Progenitor cell of endocrine pancreas (in vitro differentiated cells): ENCODE data around the gene PCDHGB7. TPM values are rescaled to one million over a fixed set of nuclear protein-coding genes. Genes with fewer than 3 reads are reported as not detected.

Experiments
- DNase-seq: peaks from one replicate; pipeline ENCODE4 v3.0.0; 2021; ENCODE audit warnings: low spot score; ENCODE audit not compliant: unreplicated experiment
- H3K27ac Mint-ChIP-seq: 2 replicates; pipeline ENCODE4 v1.8.0; 2021; ENCODE audit warnings: mild to moderate bottlenecking, moderate library complexity, mixed read lengths
- H3K27me3 Mint-ChIP-seq: 2 replicates; pipeline ENCODE4 v1.8.0; 2021; ENCODE audit warnings: mixed read lengths
- H3K36me3 Mint-ChIP-seq: 2 replicates; pipeline ENCODE4 v1.8.0; 2022; ENCODE audit warnings: mixed read lengths; ENCODE audit not compliant: insufficient read depth
- H3K4me1 Mint-ChIP-seq: 2 replicates; pipeline ENCODE4 v1.8.0; 2021; ENCODE audit warnings: low read depth, mixed read lengths
- H3K4me3 Mint-ChIP-seq: 2 replicates; pipeline ENCODE4 v1.8.0; 2021; ENCODE audit warnings: low read depth, mild to moderate bottlenecking, moderate library complexity, mixed read lengths
- H3K9me3 Mint-ChIP-seq: 2 replicates; pipeline ENCODE4 v1.8.0; 2021; ENCODE audit warnings: low read depth, mixed read lengths
- total RNA-seq: library from RNA; stranded (reverse); gene quantifications from 2 replicates; pipeline ENCODE4 v1.2.1, GENCODE V29; 2021
- TF ChIP-seq, protein P1 (sequence below): fragments of 200-600 bp; sonication (generic); IDR thresholded peaks from one replicate; pipeline ENCODE4 v1.5.0; 2021; ENCODE audit warnings: antibody characterized with exemption, mild to moderate bottlenecking; ENCODE audit not compliant: unreplicated experiment

The PCDHGB7 gene
- total RNA-seq, 1 donor from 2014 or later, result 6.0 TPM

- Mint-ChIP-seq H3K27ac (no peak overlapping the region), H3K4me3 (no peak overlapping the region), H3K4me1 (no peaks in the 10 kb centered on the region), H3K36me3 (peaks cover 36% of the 10 kb centered on the region), H3K27me3 (no peaks in the 10 kb centered on the region), H3K9me3 (peaks cover 34% of the 10 kb centered on the region)
- no peak for DNase-seq
- TF ChIP-seq, protein P1, sequence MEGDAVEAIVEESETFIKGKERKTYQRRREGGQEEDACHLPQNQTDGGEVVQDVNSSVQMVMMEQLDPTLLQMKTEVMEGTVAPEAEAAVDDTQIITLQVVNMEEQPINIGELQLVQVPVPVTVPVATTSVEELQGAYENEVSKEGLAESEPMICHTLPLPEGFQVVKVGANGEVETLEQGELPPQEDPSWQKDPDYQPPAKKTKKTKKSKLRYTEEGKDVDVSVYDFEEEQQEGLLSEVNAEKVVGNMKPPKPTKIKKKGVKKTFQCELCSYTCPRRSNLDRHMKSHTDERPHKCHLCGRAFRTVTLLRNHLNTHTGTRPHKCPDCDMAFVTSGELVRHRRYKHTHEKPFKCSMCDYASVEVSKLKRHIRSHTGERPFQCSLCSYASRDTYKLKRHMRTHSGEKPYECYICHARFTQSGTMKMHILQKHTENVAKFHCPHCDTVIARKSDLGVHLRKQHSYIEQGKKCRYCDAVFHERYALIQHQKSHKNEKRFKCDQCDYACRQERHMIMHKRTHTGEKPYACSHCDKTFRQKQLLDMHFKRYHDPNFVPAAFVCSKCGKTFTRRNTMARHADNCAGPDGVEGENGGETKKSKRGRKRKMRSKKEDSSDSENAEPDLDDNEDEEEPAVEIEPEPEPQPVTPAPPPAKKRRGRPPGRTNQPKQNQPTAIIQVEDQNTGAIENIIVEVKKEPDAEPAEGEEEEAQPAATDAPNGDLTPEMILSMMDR, result no peak
Measured at GRCh38 chr5:141440341-141440740, 22.9 kb downstream of the PCDHGB7 start.

DNA sequence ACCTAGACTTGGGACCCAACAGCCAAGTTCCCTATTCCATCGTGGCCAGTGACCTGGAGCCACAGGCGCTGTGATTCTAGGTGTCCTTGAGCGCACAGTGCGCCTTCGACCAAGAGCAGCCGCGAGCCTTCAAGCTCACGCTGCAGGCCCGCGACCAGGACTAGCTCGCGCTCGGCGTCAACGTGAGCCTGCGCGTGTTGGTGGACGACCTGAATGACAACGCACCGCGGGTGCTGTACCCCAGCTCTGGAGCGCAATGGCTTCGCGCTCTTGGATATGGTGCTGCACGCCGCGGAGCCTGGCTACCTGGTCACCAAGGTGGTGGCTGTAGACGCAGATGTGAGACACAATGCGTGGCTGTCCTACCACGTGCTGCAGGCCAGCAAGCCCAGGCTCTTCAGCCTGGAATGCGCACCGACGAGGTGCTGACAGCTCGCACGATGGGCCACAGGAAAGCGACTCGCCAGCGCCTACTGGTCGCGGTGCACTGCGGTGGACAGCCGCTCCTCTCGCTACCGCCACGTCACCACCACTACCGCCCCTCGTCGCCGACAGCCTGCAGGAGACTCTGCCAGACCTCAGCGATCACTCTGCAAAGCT lies 24.2 kb downstream of the PCDHGB7 start:
- Mint-ChIP-seq H3K9me3 (peaks cover 25% of the 10 kb centered on the region), H3K27ac (no peak overlapping the region), H3K4me1 (no peaks in the 10 kb centered on the region), H3K27me3 (no peaks in the 10 kb centered on the region), H3K4me3 (no peak overlapping the region), H3K36me3 (peaks cover 31% of the 10 kb centered on the region)
- DNase-seq, result no peak
- TF ChIP-seq, protein P1, result no peak

GRCh38 chr5:141465351-141465750 lies 47.9 kb downstream of the PCDHGB7 start:
- no peaks in the 10 kb centered on the region for H3K27me3 Mint-ChIP-seq
- H3K9me3 Mint-ChIP-seq, result no peaks in the 10 kb centered on the region
- H3K4me3 Mint-ChIP-seq, result no peak overlapping the region
- no peak overlapping the region for H3K27ac Mint-ChIP-seq
- H3K36me3 Mint-ChIP-seq, result no peaks in the 10 kb centered on the region
- no peak for DNase-seq
- H3K4me1 Mint-ChIP-seq, result no peaks in the 10 kb centered on the region
- TF ChIP-seq, protein P1, result no peak

Other genes starting within 250 kb of the PCDHGB7 start
- 0.93 and 1.1 TPM in 2 replicates for gene PCDHB7, start 245.0 kb upstream of the PCDHGB7 start, total RNA-seq
- gene PCDHB8, start 239.9 kb upstream of the PCDHGB7 start, total RNA-seq, result 2.0 and 2.8 TPM in 2 replicates
- gene PCDHB16, start 235.3 kb upstream of the PCDHGB7 start, total RNA-seq, result 11.9 and 14.3 TPM in 2 replicates
- gene PCDHB9, start 230.5 kb upstream of the PCDHGB7 start, total RNA-seq, result 7.5 and 8.0 TPM in 2 replicates
- gene PCDHB10, start 225.3 kb upstream of the PCDHGB7 start, total RNA-seq, result 5.5 and 7.2 TPM in 2 replicates
- gene PCDHB11, start 218.1 kb upstream of the PCDHGB7 start, total RNA-seq, result 4.7 and 5.9 TPM in 2 replicates
- 5.4 and 7.2 TPM in 2 replicates for gene PCDHB12, start 209.0 kb upstream of the PCDHGB7 start, total RNA-seq
- gene PCDHB13, start 203.8 kb upstream of the PCDHGB7 start, total RNA-seq, result 6.8 and 7.4 TPM in 2 replicates
- 7.9 and 8.0 TPM in 2 replicates for gene PCDHB14, start 194.3 kb upstream of the PCDHGB7 start, total RNA-seq
- gene PCDHB15, start 172.3 kb upstream of the PCDHGB7 start, total RNA-seq, result 8.3 and 9.5 TPM in 2 replicates
- gene SLC25A2, start 113.6 kb upstream of the PCDHGB7 start, total RNA-seq, result 1.1 and 1.2 TPM in 2 replicates
- 90.9 and 95.6 TPM in 2 replicates for gene TAF7, start 96.9 kb upstream of the PCDHGB7 start, total RNA-seq
- 1.1 and 1.3 TPM in 2 replicates for gene PCDHGA1, start 87.2 kb upstream of the PCDHGB7 start, total RNA-seq
- 0.72 and 1.1 TPM in 2 replicates for gene PCDHGA2, start 78.9 kb upstream of the PCDHGB7 start, total RNA-seq
- gene PCDHGA3, start 73.8 kb upstream of the PCDHGB7 start, total RNA-seq, result 0.80 and 0.81 TPM in 2 replicates
- 2.3 TPM in 2 replicates for gene PCDHGB1, start 67.6 kb upstream of the PCDHGB7 start, total RNA-seq
- gene PCDHGA4, start 62.7 kb upstream of the PCDHGB7 start, total RNA-seq, result 0.96 and 1.2 TPM in 2 replicates
- 0.80 and 0.89 TPM in 2 replicates for gene PCDHGB2, start 57.7 kb upstream of the PCDHGB7 start, total RNA-seq
- 0.69 and 0.71 TPM in 2 replicates for gene PCDHGA5, start 53.5 kb upstream of the PCDHGB7 start, total RNA-seq
- 0.60 and 0.73 TPM in 2 replicates for gene PCDHGB3, start 47.4 kb upstream of the PCDHGB7 start, total RNA-seq
- gene PCDHGA6, start 43.8 kb upstream of the PCDHGB7 start, total RNA-seq, result 0.60 and 0.80 TPM in 2 replicates
- 0.41 and 0.49 TPM in 2 replicates for gene PCDHGA7, start 34.9 kb upstream of the PCDHGB7 start, total RNA-seq
- gene PCDHGB4, start 30.0 kb upstream of the PCDHGB7 start, total RNA-seq, result 16.1 and 17.0 TPM in 2 replicates
- 1.5 and 1.9 TPM in 2 replicates for gene PCDHGA8, start 25.0 kb upstream of the PCDHGB7 start, total RNA-seq
- gene PCDHGB5, start 19.7 kb upstream of the PCDHGB7 start, total RNA-seq, result 4.0 and 4.2 TPM in 2 replicates
- gene PCDHGA9, start 14.9 kb upstream of the PCDHGB7 start, total RNA-seq, result 1.5 and 1.8 TPM in 2 replicates
- 23.1 and 24.0 TPM in 2 replicates for gene PCDHGB6, start 9.7 kb upstream of the PCDHGB7 start, total RNA-seq
- gene PCDHGA10, start 4.7 kb upstream of the PCDHGB7 start, total RNA-seq, result 14.3 and 14.6 TPM in 2 replicates
- 3.1 and 3.3 TPM in 2 replicates for gene PCDHGA11, start 3.4 kb downstream of the PCDHGB7 start, total RNA-seq
- gene PCDHGA12, start 12.8 kb downstream of the PCDHGB7 start, total RNA-seq, result 2.9 and 3.2 TPM in 2 replicates
- gene PCDHGC3, start 58.3 kb downstream of the PCDHGB7 start, total RNA-seq, result 25.8 and 29.7 TPM in 2 replicates
- gene PCDHGC4, start 67.4 kb downstream of the PCDHGB7 start, total RNA-seq, result 3.0 and 3.8 TPM in 2 replicates
- 1.2 and 1.3 TPM in 2 replicates for gene PCDHGC5, start 71.4 kb downstream of the PCDHGB7 start, total RNA-seq
- gene DIAPH1, start 201.3 kb downstream of the PCDHGB7 start, total RNA-seq, result 63.5 and 74.3 TPM in 2 replicates
- gene HDAC3, start 219.2 kb downstream of the PCDHGB7 start, total RNA-seq, result 101 and 103 TPM in 2 replicates
- 5.2 and 6.7 TPM in 2 replicates for gene RELL2, start 219.3 kb downstream of the PCDHGB7 start, total RNA-seq
- gene FCHSD1, start 233.7 kb downstream of the PCDHGB7 start, total RNA-seq, result 27.7 and 30.7 TPM in 2 replicates